ENCODE measurements around the gene PHPT1.
A peak's percentile ranks its signal among the peaks of the same experiment; 100 is the strongest.
"Not testable (repeated sequence)": the region's sequence is repeated elsewhere in the genome, so short reads cannot be mapped to it uniquely, and the experiment has no call there.

Gene PHPT1

GRCh38 chr9:136840140-136840876 lies 8.9 kb upstream of the PHPT1 start:
- H3K36me3 ChIP-seq (ENCODE audit: control insufficient read depth in 2 of 2, insufficient read depth in 2 of 2, low read length in 2 of 2), result peaks cover 0 to 6% of the 10 kb centered on the region in 2 donors
- no peak overlapping the region for H3K27ac ChIP-seq (ENCODE audit: low read length)
- peaks cover 5 to 14% of the 10 kb centered on the region in 2 donors for H3K27me3 ChIP-seq (ENCODE audit: control insufficient read depth in 1 of 2, insufficient read depth in 2 of 2, low read length in 2 of 2)
- H3K4me3 ChIP-seq (ENCODE audit: low read length in 2 of 2), result no peak overlapping the region
- no peak overlapping the region for H3K9ac ChIP-seq (ENCODE audit: low read length in 2 of 2)
- peaks cover 34% of the 10 kb centered on the region for H3K4me1 ChIP-seq (ENCODE audit: control insufficient read depth, insufficient read depth, low read length)
- H3K9me3 ChIP-seq (ENCODE audit: control insufficient read depth in 2 of 2, low read length in 2 of 2), result no peaks in the 10 kb centered on the region

GRCh38 chr9:136840877-136841645 lies 8.1 kb upstream of the PHPT1 start:
- Histone ChIP-seq H3K9me3 (ENCODE audit: control insufficient read depth in 2 of 2, low read length in 2 of 2) (no peaks in the 10 kb centered on the region), H3K9ac (ENCODE audit: low read length in 2 of 2) (no peak overlapping the region), H3K36me3 (ENCODE audit: control insufficient read depth in 2 of 2, insufficient read depth in 2 of 2, low read length in 2 of 2) (peaks cover 0 to 6% of the 10 kb centered on the region in 2 donors), H3K27ac (ENCODE audit: low read length) (no peak overlapping the region), H3K4me3 (ENCODE audit: low read length in 2 of 2) (no peak overlapping the region), H3K27me3 (ENCODE audit: control insufficient read depth in 1 of 2, insufficient read depth in 2 of 2, low read length in 2 of 2) (peaks cover 5 to 21% of the 10 kb centered on the region in 2 donors), H3K4me1 (ENCODE audit: control insufficient read depth, insufficient read depth, low read length) (peaks cover 35% of the 10 kb centered on the region)

GRCh38 chr9:136841646-136842379 lies 7.4 kb upstream of the PHPT1 start:
- Histone ChIP-seq H3K4me1 (ENCODE audit: control insufficient read depth, insufficient read depth, low read length) (peaks cover 41% of the 10 kb centered on the region), H3K4me3 (ENCODE audit: low read length in 2 of 2) (peak overlapping the region in 1 of 2 donors; percentile 77), H3K27me3 (ENCODE audit: control insufficient read depth in 1 of 2, insufficient read depth in 2 of 2, low read length in 2 of 2) (peaks cover 8 to 29% of the 10 kb centered on the region in 2 donors)
- H3K27ac ChIP-seq (ENCODE audit: low read length); H3K36me3 ChIP-seq (ENCODE audit: control insufficient read depth in 2 of 2, insufficient read depth in 2 of 2, low read length in 2 of 2); H3K9ac ChIP-seq (ENCODE audit: low read length in 2 of 2); H3K9me3 ChIP-seq (ENCODE audit: control insufficient read depth in 2 of 2, low read length in 2 of 2): not testable (repeated sequence)

GRCh38 chr9:136842380-136842948 lies 6.7 kb upstream of the PHPT1 start, which contains the start of gene AJM1:
TSS of gene AJM1 (plus strand) at chr9:136842478. CDS start at chr9:136844415, 1,937 bp downstream.
- not testable (repeated sequence) for H3K27ac ChIP-seq (ENCODE audit: low read length)

GRCh38 chr9:136843159-136843800 lies 5.9 kb upstream of the PHPT1 start:
- H3K27ac ChIP-seq (ENCODE audit: low read length); H3K4me3 ChIP-seq (ENCODE audit: low read length in 2 of 2); H3K36me3 ChIP-seq (ENCODE audit: control insufficient read depth in 2 of 2, insufficient read depth in 2 of 2, low read length in 2 of 2); H3K9me3 ChIP-seq (ENCODE audit: control insufficient read depth in 2 of 2, low read length in 2 of 2); H3K9ac ChIP-seq (ENCODE audit: low read length in 2 of 2): not testable (repeated sequence)
- Histone ChIP-seq H3K4me1 (ENCODE audit: control insufficient read depth, insufficient read depth, low read length) (peaks cover 53% of the 10 kb centered on the region), H3K27me3 (ENCODE audit: control insufficient read depth in 1 of 2, insufficient read depth in 2 of 2, low read length in 2 of 2) (peaks cover 12 to 41% of the 10 kb centered on the region in 2 donors)

More at GRCh38 chr9:136842380-136842948, 6.7 kb upstream of the PHPT1 start, which contains the start of gene AJM1:
- Histone ChIP-seq H3K4me3 (ENCODE audit: low read length in 2 of 2) (peak within 1 kb of the TSS; percentile 62 to 77), H3K9ac (ENCODE audit: low read length in 2 of 2) (peak within 1 kb of the TSS in 1 of 2 donors; percentile 32), H3K4me1 (ENCODE audit: control insufficient read depth, insufficient read depth, low read length) (peaks cover 45% of the 10 kb centered on the region), H3K27me3 (ENCODE audit: control insufficient read depth in 1 of 2, insufficient read depth in 2 of 2, low read length in 2 of 2) (peaks cover 9 to 33% of the 10 kb centered on the region in 2 donors)
- not testable (repeated sequence) for H3K9me3 ChIP-seq (ENCODE audit: control insufficient read depth in 2 of 2, low read length in 2 of 2); H3K36me3 ChIP-seq (ENCODE audit: control insufficient read depth in 2 of 2, insufficient read depth in 2 of 2, low read length in 2 of 2)

GRCh38 chr9:136843801-136844740 lies 5.1 kb upstream of the PHPT1 start:
- H3K27me3 ChIP-seq (ENCODE audit: control insufficient read depth in 1 of 2, insufficient read depth in 2 of 2, low read length in 2 of 2), result peaks cover 12 to 41% of the 10 kb centered on the region in 2 donors
- H3K9me3 ChIP-seq (ENCODE audit: control insufficient read depth in 2 of 2, low read length in 2 of 2); H3K4me3 ChIP-seq (ENCODE audit: low read length in 2 of 2); H3K36me3 ChIP-seq (ENCODE audit: control insufficient read depth in 2 of 2, insufficient read depth in 2 of 2, low read length in 2 of 2); H3K27ac ChIP-seq (ENCODE audit: low read length); H3K9ac ChIP-seq (ENCODE audit: low read length in 2 of 2): not testable (repeated sequence)
- peaks cover 56% of the 10 kb centered on the region for H3K4me1 ChIP-seq (ENCODE audit: control insufficient read depth, insufficient read depth, low read length)

GRCh38 chr9:136844761-136845464 lies 4.3 kb upstream of the PHPT1 start:
- H3K4me3 ChIP-seq (ENCODE audit: low read length in 2 of 2), result no peak overlapping the region
- H3K27ac ChIP-seq (ENCODE audit: low read length), result no peak overlapping the region
- H3K4me1 ChIP-seq (ENCODE audit: control insufficient read depth, insufficient read depth, low read length), result peaks cover 60% of the 10 kb centered on the region
- no peaks in the 10 kb centered on the region for H3K36me3 ChIP-seq (ENCODE audit: control insufficient read depth in 2 of 2, insufficient read depth in 2 of 2, low read length in 2 of 2)
- H3K9ac ChIP-seq (ENCODE audit: low read length in 2 of 2), result no peak overlapping the region
- H3K27me3 ChIP-seq (ENCODE audit: control insufficient read depth in 1 of 2, insufficient read depth in 2 of 2, low read length in 2 of 2), result peaks cover 12 to 41% of the 10 kb centered on the region in 2 donors
- no peaks in the 10 kb centered on the region for H3K9me3 ChIP-seq (ENCODE audit: control insufficient read depth in 2 of 2, low read length in 2 of 2)

- Histone ChIP-seq H3K27me3 (ENCODE audit: control insufficient read depth in 1 of 2, insufficient read depth in 2 of 2, low read length in 2 of 2) (peaks cover 12 to 41% of the 10 kb centered on the region in 2 donors), H3K36me3 (ENCODE audit: control insufficient read depth in 2 of 2, insufficient read depth in 2 of 2, low read length in 2 of 2) (no peaks in the 10 kb centered on the region), H3K4me1 (ENCODE audit: control insufficient read depth, insufficient read depth, low read length) (peaks cover 68% of the 10 kb centered on the region), H3K4me3 (ENCODE audit: low read length in 2 of 2) (no peak overlapping the region), H3K27ac (ENCODE audit: low read length) (no peak overlapping the region), H3K9me3 (ENCODE audit: control insufficient read depth in 2 of 2, low read length in 2 of 2) (no peaks in the 10 kb centered on the region), H3K9ac (ENCODE audit: low read length in 2 of 2) (no peak overlapping the region)
Measured at GRCh38 chr9:136845465-136846260, 3.5 kb upstream of the PHPT1 start.

All from stomach smooth muscle (tissue), 2 donors.